GM23248 (cell line): Measurements from ENCODE around the gene KCNIP3. TPM values are rescaled to one million over a fixed set of nuclear protein-coding genes. Genes with fewer than 3 reads are reported as not detected.

Experiments
- DNase-seq: peaks from one replicate; pipeline ENCODE4 v3.0.0-alpha.2; 2015
- H2AFZ ChIP-seq: fragments of 200-600 bp; sonication (generic); 2 replicates; pipeline ENCODE4 v1.6.1; 2016; ENCODE audit warnings: antibody characterized with exemption
- H3F3A ChIP-seq: fragments of 200-600 bp; sonication (generic); 2 replicates; pipeline ENCODE4 v1.6.1; 2016; ENCODE audit warnings: mild to moderate bottlenecking, antibody characterized with exemption, mixed run types; ENCODE audit not compliant: insufficient read depth
- H3K27ac ChIP-seq: fragments of 200-600 bp; sonication (generic); 2 replicates; pipeline ENCODE4 v1.5.1; 2016; ENCODE audit warnings: mild to moderate bottlenecking
- H3K27me3 ChIP-seq: fragments of 200-600 bp; sonication (generic); replicated peaks from 2 replicates; pipeline ENCODE4 v1.6.1; 2016; ENCODE audit warnings: mild to moderate bottlenecking; ENCODE audit not compliant: insufficient read depth
- H3K36me3 ChIP-seq: fragments of 200-600 bp; sonication (generic); 2 replicates; pipeline ENCODE4 v1.6.1; 2016; ENCODE audit warnings: low read depth, mild to moderate bottlenecking
- H3K4me1 ChIP-seq: fragments of 200-600 bp; sonication (generic); 2 replicates; pipeline ENCODE4 v1.6.1; 2016; ENCODE audit warnings: mild to moderate bottlenecking; ENCODE audit not compliant: insufficient read depth
- H3K4me2 ChIP-seq: fragments of 200-600 bp; sonication (generic); one replicate; pipeline ENCODE4 v1.6.1; 2016; ENCODE audit warnings: mild to moderate bottlenecking; ENCODE audit not compliant: unreplicated experiment
- H3K4me3 ChIP-seq: fragments of 200-600 bp; sonication (generic); 2 replicates; pipeline ENCODE4 v1.5.1; 2016; ENCODE audit warnings: mild to moderate bottlenecking
- H3K79me2 ChIP-seq: fragments of 200-600 bp; sonication (generic); 2 replicates; pipeline ENCODE4 v1.6.1; 2016; ENCODE audit warnings: mild to moderate bottlenecking; ENCODE audit not compliant: insufficient read depth
- H3K9ac ChIP-seq: fragments of 200-600 bp; sonication (generic); 2 replicates; pipeline ENCODE4 v1.6.1; 2016; ENCODE audit warnings: mild to moderate bottlenecking
- H3K9me2 ChIP-seq: fragments of 200-600 bp; sonication (generic); 2 replicates; pipeline ENCODE4 v1.6.1; 2016; ENCODE audit warnings: mixed run types, mild to moderate bottlenecking, moderate library complexity; ENCODE audit not compliant: insufficient read depth
- H3K9me3 ChIP-seq: fragments of 200-600 bp; sonication (generic); one replicate; pipeline ENCODE4 v1.6.1; 2017; ENCODE audit warnings: low read depth
- H4K20me1 ChIP-seq: fragments of 200-600 bp; sonication (generic); 2 replicates; pipeline ENCODE4 v1.6.0; 2016; ENCODE audit not compliant: insufficient read depth
- EZH2 ChIP-seq: fragments of 200-600 bp; sonication (generic); IDR thresholded peaks from 2 replicates; pipeline ENCODE4 v1.6.1; 2018; ENCODE audit warnings: antibody characterized with exemption, mild to moderate bottlenecking; ENCODE audit not compliant: insufficient read depth, poor library complexity, severe bottlenecking
- EZH2phosphoT487 ChIP-seq: fragments of 200-600 bp; sonication (generic); IDR thresholded peaks from 2 replicates; pipeline ENCODE4 v1.6.1; 2018; ENCODE audit warnings: antibody characterized with exemption, moderate library complexity, mild to moderate bottlenecking, low read depth; ENCODE audit not compliant: insufficient read depth
- WGBS, 2 experiments: methylation state at CpG; one replicate each; pipeline ENCODE4 v1.1.6; 2015 to 2017; ENCODE audit warnings: low lambda C conversion rate in 2 of 2, low coverage in 1 of 2; ENCODE audit errors: missing lambda C conversion rate in 2 of 2; 5-methylcytosine and 5-hydroxymethylcytosine counted together
- in situ Hi-C: fragments of 300-500 bp; cut with MboI; formaldehyde crosslinking; loops from 2 replicates; pipeline ENCODE4 v1.15.0; 2020
- polyA plus RNA-seq: library from polyadenylated mRNA; unstranded; fragments of >200 nt; fragmentation: Nextera tagmentation; extraction: Ambion mirVana; gene quantifications from 2 replicates; pipeline ENCODE4 v1.2.1, GENCODE V29; 2016
- total RNA-seq: library from RNA; depleted of rRNA; stranded (reverse); fragments of >200 nt; shearing (Covaris generic); gene quantifications from 2 replicates; pipeline ENCODE4 v1.2.3, GENCODE V29; 2014

Gene KCNIP3
- total and polyA plus RNA-seq, 2 experiments from 2014 or later = 3.7 to 10.7 TPM

DNA sequence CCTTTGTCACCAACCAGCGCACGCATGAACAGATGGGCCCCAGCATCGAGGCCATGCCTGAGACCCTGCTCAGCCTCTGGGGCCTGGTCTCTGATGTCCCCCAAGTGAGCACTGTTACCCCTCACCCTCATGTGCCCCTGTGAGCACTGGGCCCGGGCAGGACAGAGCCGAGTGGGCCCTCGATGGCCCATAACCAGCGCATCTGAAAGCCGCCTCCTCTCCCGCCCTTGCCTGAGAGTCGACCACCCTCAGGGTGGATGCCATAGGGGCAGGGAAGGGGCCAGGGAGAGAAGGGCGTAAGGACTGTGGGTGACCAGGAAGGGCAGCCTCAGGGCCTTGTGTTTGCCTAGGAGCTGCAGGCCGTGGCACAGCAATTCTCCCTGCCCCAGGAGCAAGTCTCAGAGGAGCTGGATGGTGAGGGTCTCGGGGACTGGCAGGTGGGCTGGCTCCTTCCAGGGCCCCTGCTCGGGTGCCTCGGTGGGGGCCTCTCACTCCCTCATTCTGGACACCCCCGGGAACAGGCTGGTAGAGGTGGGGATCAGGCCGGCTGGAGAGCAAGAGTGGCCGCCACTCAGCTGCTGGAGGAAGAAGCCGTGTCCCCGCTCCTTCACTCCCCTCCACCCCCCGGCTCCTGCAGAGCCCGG, 20.8 kb upstream of the KCNIP3 start:
- TF ChIP-seq EZH2phosphoT487 = no peak
- no peak for TF ChIP-seq EZH2
- H3K9ac ChIP-seq = no peak overlapping the region
- H3K36me3 ChIP-seq = no peaks in the 10 kb centered on the region
- H3K4me1 ChIP-seq = peaks cover 5% of the 10 kb centered on the region; the same call in 1 of the 2 replicates
- no peaks in the 10 kb centered on the region for H3K27me3 ChIP-seq
- no peaks in the 10 kb centered on the region for H4K20me1 ChIP-seq
- no peaks in the 10 kb centered on the region for H3K9me2 ChIP-seq
- no peak for DNase-seq
- in situ Hi-C loops = no loop called here
- H3K27ac ChIP-seq = no peak overlapping the region
- 74% methylated on average over 19 to 22 of the region's 22 CpGs for whole genome bisulfite sequencing, 2 experiments
- H3K4me3 ChIP-seq = no peak overlapping the region
- H2AFZ ChIP-seq = no peak overlapping the region
- H3F3A ChIP-seq = no peaks in the 10 kb centered on the region
- H3K4me2 ChIP-seq = no peak overlapping the region
- no peaks in the 10 kb centered on the region for H3K79me2 ChIP-seq
- no peaks in the 10 kb centered on the region for H3K9me3 ChIP-seq

DNA sequence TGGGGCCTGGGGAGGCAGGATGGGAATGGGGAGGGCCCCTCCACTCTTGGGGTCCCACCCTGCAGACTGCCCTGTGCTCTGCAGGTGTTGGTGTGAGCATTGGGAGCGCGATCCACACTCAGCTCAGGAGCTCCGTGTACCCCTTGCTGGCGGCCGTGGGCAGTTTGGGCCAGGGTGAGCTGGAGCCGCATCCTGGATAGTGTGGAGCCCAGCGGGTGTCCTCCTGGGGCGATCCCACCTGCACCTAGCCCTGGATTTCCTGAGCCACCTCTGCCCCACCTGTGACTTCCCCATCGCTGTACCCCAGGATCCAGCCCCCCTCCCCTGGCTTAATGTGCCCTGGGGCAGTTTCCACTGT, 20.3 kb upstream of the KCNIP3 start:
- no peaks in the 10 kb centered on the region for H3K27me3 ChIP-seq
- H3K79me2 ChIP-seq = no peaks in the 10 kb centered on the region
- no peaks in the 10 kb centered on the region for H3K9me2 ChIP-seq
- H3K4me3 ChIP-seq = no peak overlapping the region
- no peak overlapping the region for H3K27ac ChIP-seq
- H4K20me1 ChIP-seq = no peaks in the 10 kb centered on the region
- H3K9me3 ChIP-seq = no peaks in the 10 kb centered on the region
- no peak overlapping the region for H3K4me2 ChIP-seq
- no peak overlapping the region for H3K9ac ChIP-seq
- DNase-seq = no peak
- no peaks in the 10 kb centered on the region for H3F3A ChIP-seq
- no peak for TF ChIP-seq EZH2phosphoT487
- TF ChIP-seq EZH2 = no peak
- no peak overlapping the region for H2AFZ ChIP-seq
- peaks cover 5% of the 10 kb centered on the region; the same call in 1 of the 2 replicates for H3K4me1 ChIP-seq
- H3K36me3 ChIP-seq = no peaks in the 10 kb centered on the region
- WGBS, 2 experiments = 78 to 79% methylated on average over 9 of the region's 9 CpGs
- in situ Hi-C loops = no loop called here

DNA sequence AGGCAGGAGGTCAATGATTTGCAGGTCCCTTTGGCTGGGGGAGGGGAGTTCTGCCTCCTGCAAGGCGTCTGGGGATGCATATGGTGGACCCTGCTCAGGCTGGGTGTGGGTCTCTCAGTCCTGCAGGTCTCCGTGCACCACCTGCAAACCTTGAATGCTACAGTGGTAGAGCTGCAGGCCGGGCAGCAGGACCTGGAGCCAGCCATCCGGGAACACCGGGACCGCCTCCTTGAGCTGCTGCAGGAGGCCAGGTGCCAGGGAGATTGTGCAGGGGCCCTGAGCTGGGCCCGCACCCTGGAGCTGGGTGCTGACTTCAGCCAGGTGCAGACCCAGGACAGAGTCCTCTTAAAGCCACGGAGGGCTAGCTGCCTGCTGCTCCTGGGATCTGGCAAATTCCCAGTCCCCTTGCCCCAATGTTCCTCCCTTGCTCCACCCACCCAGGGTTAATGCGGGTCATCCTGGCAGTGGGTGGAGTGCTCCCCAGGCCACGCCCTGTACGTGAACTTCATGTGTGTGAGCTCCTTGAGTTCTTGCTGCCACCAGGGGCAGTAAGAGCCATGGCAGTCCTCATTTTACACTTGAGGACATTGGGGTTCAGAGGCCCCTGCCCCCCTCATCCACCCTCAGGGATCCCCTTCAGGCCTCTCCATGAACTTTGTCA, 19.8 kb upstream of the KCNIP3 start:
- Histone ChIP-seq H3K9me2 (no peaks in the 10 kb centered on the region), H3F3A (no peaks in the 10 kb centered on the region), H3K36me3 (no peaks in the 10 kb centered on the region), H3K4me1 (peaks cover 5% of the 10 kb centered on the region; the same call in 1 of the 2 replicates), H3K27me3 (no peaks in the 10 kb centered on the region), H3K4me2 (no peak overlapping the region), H2AFZ (no peak overlapping the region), H3K79me2 (no peaks in the 10 kb centered on the region), H4K20me1 (no peaks in the 10 kb centered on the region), H3K9ac (no peak overlapping the region), H3K4me3 (no peak overlapping the region), H3K27ac (no peak overlapping the region), H3K9me3 (no peaks in the 10 kb centered on the region)
- TF ChIP-seq EZH2 (no peak), EZH2phosphoT487 (no peak)
- in situ Hi-C loops = no loop called here
- DNase-seq = peak; percentile 32
- WGBS, 2 experiments = 47 to 58% methylated on average over 8 to 11 of the region's 11 CpGs

DNA sequence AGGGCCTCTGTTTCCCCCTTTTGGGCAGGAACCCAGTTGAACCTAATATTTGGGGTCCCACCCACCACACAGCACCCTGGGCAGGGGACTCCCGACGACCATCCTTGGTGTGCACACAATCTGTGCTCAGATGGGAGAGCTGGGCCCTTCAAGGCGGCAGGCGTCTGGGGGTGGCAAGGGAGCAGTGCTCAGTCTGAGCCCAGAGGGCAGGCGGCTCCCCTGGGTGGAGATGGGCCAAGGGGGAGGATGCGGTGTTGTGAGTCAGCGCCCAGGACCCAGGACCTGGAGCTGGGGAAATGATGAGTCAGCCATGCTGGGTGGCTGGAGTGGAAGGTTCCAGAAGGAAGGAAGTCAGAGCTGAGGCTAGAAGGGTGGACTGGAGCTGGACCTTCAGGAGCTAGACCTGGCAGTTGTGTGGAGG, 19.1 kb upstream of the KCNIP3 start:
- Histone ChIP-seq H3K27me3 (no peaks in the 10 kb centered on the region; the same call in 1 of the 2 replicates), H3K4me1 (peaks cover 5% of the 10 kb centered on the region; the same call in 1 of the 2 replicates), H3K4me2 (no peak overlapping the region), H3F3A (no peaks in the 10 kb centered on the region), H3K9me3 (no peaks in the 10 kb centered on the region), H3K4me3 (no peak overlapping the region), H2AFZ (no peak overlapping the region), H3K9me2 (no peaks in the 10 kb centered on the region), H3K36me3 (no peaks in the 10 kb centered on the region), H3K79me2 (no peaks in the 10 kb centered on the region), H3K9ac (no peak overlapping the region), H3K27ac (no peak overlapping the region), H4K20me1 (no peaks in the 10 kb centered on the region)
- TF ChIP-seq EZH2phosphoT487 = no peak
- no peak for TF ChIP-seq EZH2
- WGBS, 2 experiments = 63 to 68% methylated on average over 7 of the region's 7 CpGs
- DNase-seq = peak; percentile 89
- in situ Hi-C loops = no loop called here
